Ovary (tissue), 9 donors: ENCODE results near the gene SLC1A1. TPM values are rescaled to one million over a fixed set of nuclear protein-coding genes. Genes with fewer than 3 reads are reported as not detected.

Experiments used
- DNase-seq, 5 donors: peaks; one replicate each; pipeline ENCODE4 v3.0.0-alpha.2; 2019 to 2020
- H3K27ac ChIP-seq, 2 donors: fragments of 200-600 bp; one replicate each; pipeline versions ENCODE4 v1.5.1 to v1.8.0; 2019 to 2022
- H3K27me3 ChIP-seq: fragments of 200-600 bp; one replicate; pipeline ENCODE4 v1.8.0; 2022
- H3K36me3 ChIP-seq: fragments of 200-600 bp; sonication (generic); one replicate; pipeline ENCODE4 v1.5.1; 2019
- H3K4me1 ChIP-seq: one replicate; pipeline ENCODE4 v1.8.1; 2013; ENCODE audit warnings: mild to moderate bottlenecking, moderate library complexity; ENCODE audit not compliant: insufficient read depth
- H3K4me3 ChIP-seq: fragments of 200-600 bp; sonication (generic); one replicate; pipeline ENCODE4 v1.5.1; 2017
- H3K9me3 ChIP-seq, 2 donors: fragments of 200-600 bp in 1 of 2; sonication (generic) in 1 of 2; one replicate each; pipeline versions ENCODE4 v1.5.1 to v1.8.1; 2013 to 2019; ENCODE audit warnings: mild to moderate bottlenecking in 1 of 2, moderate library complexity in 1 of 2
- EP300 ChIP-seq: sonication (generic); formaldehyde crosslinking; IDR thresholded peaks from one replicate; pipeline ENCODE4 v1.6.1; 2017; ENCODE audit warnings: antibody characterized with exemption
- POLR2A ChIP-seq: fragments of 450-650 bp; IDR thresholded peaks from one replicate; pipeline ENCODE4 v1.6.1; 2017; ENCODE audit warnings: antibody characterized with exemption, mild to moderate bottlenecking, moderate library complexity
- WGBS, 3 donors: extraction: QIAGEN DNeasy Blood & Tissue Kit in 1 of 3; methylation state at CpG; one replicate each; pipeline versions ENCODE4 v1.1.5 to v1.1.7; 2013 to 2017; 5-methylcytosine and 5-hydroxymethylcytosine counted together
- intact Hi-C, 4 donors: fragments of 100-400 bp; cut with DNase I; formaldehyde crosslinking; loops; one replicate each; pipeline versions ENCODE4 v1.11.0 to v1.15.1; 2022 to 2023
- polyA plus RNA-seq, 2 donors: library from polyadenylated mRNA; stranded (reverse); fragments of 200-250 nt in 1 of 2; fragments of 350-450 nt in 1 of 2; fragmentation: Illumina TruSeq in 1 of 2; extraction: RNeasy Lipid Tissue Mini Kit (QIAGEN cat#74804) in 1 of 2; gene quantifications; one replicate each; pipeline ENCODE4 v1.2.3, GENCODE V29; 2013 to 2014
- total RNA-seq, 7 donors: library from RNA; depleted of rRNA in 2 of 7; stranded (reverse); fragments of >200 nt in 2 of 7; fragmentation: NEBNext Ultra II Directional in 3 of 7; extraction: Animal tissue kit (Norgen Biotek cat#: 25700) in 3 of 7; gene quantifications; one replicate each; pipeline versions ENCODE4 v1.1.0 to v1.2.4, GENCODE V29; 2016 to 2023
- TF ChIP-seq, protein P1 (sequence below), 3 donors: fragments of 450-650 bp in 2 of 3; fragments of 200-600 bp in 1 of 3; IDR thresholded peaks; one replicate each; pipeline versions ENCODE4 v1.5.1 to v1.8.0; 2016 to 2022; ENCODE audit warnings: antibody characterized with exemption in 3 of 3, mild to moderate bottlenecking in 1 of 3
- donor health status: DM: no; HTN: no; CAD: no; lungs with moderate emphysema.
- donor health status: DM: no; HTN: no; CAD: no.
- donor health status: Bipolar disorder and iron deficiency.
- donor health status: DM: yes; HTN: yes; CAD: no.
- donor health status: DM: no; HTN: no; CAD: no.
- donor health status: DM: yes; HTN: yes; CAD: no.

The SLC1A1 gene
- total and polyA plus RNA-seq, 9 donors, result 0.76 to 3.1 (median 1.6) TPM

DNA sequence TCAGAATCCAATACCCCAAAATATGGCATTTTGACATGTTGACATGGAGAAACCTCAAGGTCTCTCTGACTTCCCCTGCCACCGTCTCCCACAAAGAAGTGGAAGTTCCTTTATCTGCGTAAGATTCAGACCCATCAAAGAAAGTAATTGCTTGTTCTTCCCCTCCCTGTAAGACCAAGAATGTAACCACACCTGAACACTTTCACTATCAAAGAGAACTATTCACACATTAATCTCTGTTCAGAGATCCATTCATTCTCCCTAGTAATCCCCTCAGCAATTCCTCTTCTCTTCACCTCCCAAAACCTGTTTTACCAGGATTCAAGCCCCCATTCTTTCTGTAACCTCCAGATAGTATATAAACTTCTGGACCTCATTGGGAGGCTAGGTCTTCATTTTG lies 4.1 kb upstream of the SLC1A1 start:
- Histone ChIP-seq H3K4me3 (no peak overlapping the region), H3K27me3 (no peaks in the 10 kb centered on the region), H3K36me3 (no peaks in the 10 kb centered on the region), H3K27ac (no peak overlapping the region), H3K9me3 (no peaks in the 10 kb centered on the region), H3K4me1 (peaks cover 2% of the 10 kb centered on the region)
- 51 to 59% (median 52%) methylated on average over 2 of the region's 2 CpGs for WGBS, 3 donors
- TF ChIP-seq, protein P1, sequence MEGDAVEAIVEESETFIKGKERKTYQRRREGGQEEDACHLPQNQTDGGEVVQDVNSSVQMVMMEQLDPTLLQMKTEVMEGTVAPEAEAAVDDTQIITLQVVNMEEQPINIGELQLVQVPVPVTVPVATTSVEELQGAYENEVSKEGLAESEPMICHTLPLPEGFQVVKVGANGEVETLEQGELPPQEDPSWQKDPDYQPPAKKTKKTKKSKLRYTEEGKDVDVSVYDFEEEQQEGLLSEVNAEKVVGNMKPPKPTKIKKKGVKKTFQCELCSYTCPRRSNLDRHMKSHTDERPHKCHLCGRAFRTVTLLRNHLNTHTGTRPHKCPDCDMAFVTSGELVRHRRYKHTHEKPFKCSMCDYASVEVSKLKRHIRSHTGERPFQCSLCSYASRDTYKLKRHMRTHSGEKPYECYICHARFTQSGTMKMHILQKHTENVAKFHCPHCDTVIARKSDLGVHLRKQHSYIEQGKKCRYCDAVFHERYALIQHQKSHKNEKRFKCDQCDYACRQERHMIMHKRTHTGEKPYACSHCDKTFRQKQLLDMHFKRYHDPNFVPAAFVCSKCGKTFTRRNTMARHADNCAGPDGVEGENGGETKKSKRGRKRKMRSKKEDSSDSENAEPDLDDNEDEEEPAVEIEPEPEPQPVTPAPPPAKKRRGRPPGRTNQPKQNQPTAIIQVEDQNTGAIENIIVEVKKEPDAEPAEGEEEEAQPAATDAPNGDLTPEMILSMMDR (IDR thresholded peaks at IDR 0.05), result no peak
- no peak for TF ChIP-seq EP300
- intact Hi-C loops, result no loop called here
- DNase-seq, result no peak

DNA sequence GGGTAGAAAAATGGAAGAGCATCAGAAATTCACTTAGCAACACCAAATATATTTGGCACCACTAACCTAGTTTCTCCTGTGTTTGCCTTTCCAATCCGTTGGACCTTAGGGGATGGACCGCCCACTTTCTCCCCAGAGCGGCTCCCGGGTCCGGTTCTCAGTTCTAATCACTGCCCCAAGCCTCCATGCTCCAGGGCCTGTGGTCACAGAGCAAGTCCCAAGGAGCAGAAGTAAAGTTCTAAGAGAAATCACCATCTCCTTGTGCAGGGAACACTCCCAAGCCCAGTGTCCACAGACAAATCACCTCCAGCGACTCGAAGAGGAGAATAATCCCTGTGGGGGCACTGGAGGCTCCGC lies 728 bp upstream of the SLC1A1 start:
- WGBS, 3 donors, result 0 to 2% (median 0%) methylated on average over 8 of the region's 8 CpGs
- no peaks in the 10 kb centered on the region for H3K36me3 ChIP-seq
- DNase-seq, result peak in 1 of 5 donors; percentile 11

DNA sequence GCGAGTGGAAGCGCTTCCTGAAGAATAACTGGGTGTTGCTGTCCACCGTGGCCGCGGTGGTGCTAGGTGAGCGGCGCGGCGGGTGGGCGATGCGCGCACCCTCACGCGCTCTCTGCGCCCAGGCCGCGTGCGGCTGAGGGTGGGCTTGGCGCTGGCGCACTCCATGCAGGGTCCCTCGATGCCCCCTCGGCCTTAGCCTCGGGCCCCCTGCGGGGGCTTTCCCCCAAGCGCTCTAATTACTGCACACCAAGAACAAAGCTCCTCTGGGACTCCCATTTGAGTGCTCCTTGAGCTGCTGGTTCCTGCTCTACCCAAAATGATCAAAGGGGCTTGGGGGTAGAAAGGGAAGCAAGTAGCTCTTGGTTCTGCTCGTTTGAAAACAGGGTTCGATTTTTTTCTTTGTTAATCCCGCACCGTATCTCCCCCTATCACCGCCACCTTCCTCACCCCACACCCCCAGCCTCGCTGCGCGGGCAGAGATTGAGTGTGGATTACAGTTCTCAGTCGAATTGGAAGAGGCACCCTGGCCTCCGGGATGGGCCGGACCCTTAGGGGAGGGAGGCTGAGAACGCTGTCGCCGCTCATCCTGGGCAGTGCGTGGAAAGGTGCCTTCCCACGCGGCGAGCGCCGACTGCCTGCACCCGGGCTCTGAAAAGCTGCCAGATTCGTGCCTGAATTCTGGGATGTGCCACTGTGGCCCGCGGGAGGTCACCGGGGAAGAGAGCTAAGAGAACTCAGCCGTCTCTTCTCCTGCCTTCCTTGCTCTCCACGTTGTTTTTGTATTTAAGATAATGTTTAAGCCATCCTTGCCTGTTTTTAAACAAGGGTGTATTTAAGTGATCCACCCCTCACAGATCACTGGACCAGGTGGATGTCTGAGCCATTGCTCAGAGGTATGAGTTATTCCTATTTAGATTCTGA lies 697 bp downstream of the SLC1A1 start:
- Histone ChIP-seq H3K36me3 (no peaks in the 10 kb centered on the region), H3K27ac (no peak overlapping the region), H3K4me3 (peak overlapping the region; percentile 54), H3K9me3 (no peaks in the 10 kb centered on the region), H3K27me3 (no peaks in the 10 kb centered on the region), H3K4me1 (peaks cover 2% of the 10 kb centered on the region)
- DNase-seq, result peak in 1 of 5 donors; percentile 16
- WGBS, 3 donors, result 1 to 2% (median 1%) methylated on average over 52 of the region's 52 CpGs
- intact Hi-C loops, result no loop called here
- TF ChIP-seq, protein P1 (IDR thresholded peaks at IDR 0.05), result no peak
- no peak for TF ChIP-seq EP300
- no peak for TF ChIP-seq POLR2A

More for the DNA sequence above, 728 bp upstream of the SLC1A1 start:
- Histone ChIP-seq H3K27ac (no peak overlapping the region), H3K4me3 (peak overlapping the region; percentile 54), H3K9me3 (no peaks in the 10 kb centered on the region), H3K4me1 (peaks cover 2% of the 10 kb centered on the region), H3K27me3 (no peaks in the 10 kb centered on the region)
- intact Hi-C loops, result no loop called here
- TF ChIP-seq POLR2A (no peak), EP300 (no peak)
- TF ChIP-seq, protein P1 (IDR thresholded peaks at IDR 0.05), result no peak

DNA sequence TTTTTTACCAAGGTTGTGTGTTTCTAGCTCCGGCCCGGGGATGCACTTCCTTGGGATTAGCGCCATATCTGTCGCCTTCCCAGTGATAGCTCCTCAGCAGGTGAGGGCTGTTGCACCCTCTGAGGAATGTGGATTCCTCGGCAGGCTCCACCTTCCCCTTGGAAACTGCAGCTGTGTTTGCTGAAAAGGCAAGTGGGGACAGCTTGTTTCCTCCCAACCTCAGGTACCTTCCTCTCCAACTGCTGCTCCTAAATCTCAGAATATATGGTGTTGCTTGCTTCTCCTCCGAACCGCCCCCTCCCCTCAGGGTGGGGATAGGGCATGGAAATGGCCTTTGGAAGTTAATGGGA lies 1.3 kb downstream of the SLC1A1 start:
- no peak for DNase-seq
- Histone ChIP-seq H3K4me1 (peaks cover 2% of the 10 kb centered on the region), H3K4me3 (no peak overlapping the region), H3K36me3 (no peaks in the 10 kb centered on the region), H3K27ac (no peak overlapping the region), H3K9me3 (no peaks in the 10 kb centered on the region), H3K27me3 (no peaks in the 10 kb centered on the region)
- intact Hi-C loops, result no loop called here
- WGBS, 3 donors, result 48 to 57% (median 56%) methylated on average over 7 of the region's 7 CpGs
- TF ChIP-seq EP300, result no peak
- TF ChIP-seq POLR2A, result no peak
- TF ChIP-seq, protein P1 (IDR thresholded peaks at IDR 0.05), result no peak
